H1 (cell line): ENCODE data around the gene LYAR.

ENCODE experiments used
- CTCF ChIP-seq, 3 experiments: IDR thresholded peaks; 1 replicate in 2 of 3; 2 replicates in 1 of 3; pipeline versions ENCODE4 v1.5.1 to v1.6.1; 2011; ENCODE audit warnings: low read length in 3 of 3, mild to moderate bottlenecking in 3 of 3, inconsistent platforms in 2 of 3, low read depth in 1 of 3, moderate library complexity in 1 of 3; ENCODE audit not compliant: insufficient read depth in 1 of 3; ENCODE audit errors: control extremely low read depth in 1 of 3
- EP300 ChIP-seq, 2 experiments: IDR thresholded peaks; 1 replicate in 1 of 2; 2 replicates in 1 of 2; pipeline ENCODE4 v1.6.1; 2011 to 2012; ENCODE audit warnings: low read depth in 2 of 2, low read length in 2 of 2, mild to moderate bottlenecking in 2 of 2, borderline replicate concordance in 1 of 2, inconsistent platforms in 1 of 2, moderate library complexity in 1 of 2
- MAFK ChIP-seq: IDR thresholded peaks from 2 replicates; pipeline ENCODE4 v1.6.1; 2012; ENCODE audit warnings: low read depth, mild to moderate bottlenecking, improper control_type of control experiment, low read length
- SP2 ChIP-seq: IDR thresholded peaks from 2 replicates; pipeline ENCODE4 v1.6.1; 2012; ENCODE audit warnings: mild to moderate bottlenecking, low read length, inconsistent platforms

- TF ChIP-seq CTCF (IDR thresholded peaks at IDR 0.05; ENCODE audit: control extremely low read depth in 1 of 3, insufficient read depth in 1 of 3, low read depth in 1 of 3, low read length in 3 of 3) (no peak), EP300 (IDR thresholded peaks at IDR 0.05; ENCODE audit: borderline replicate concordance in 1 of 2, low read depth in 2 of 2, low read length in 2 of 2) (no peak), MAFK (no peak), SP2 (no peak)
Measured at GRCh38 chr4:4339504-4340085, 49.6 kb upstream of the LYAR start.
